Vagina (tissue), 2 donors: ENCODE data around the gene A1CF.

ENCODE experiments used
- POLR2A ChIP-seq, 2 donors: fragments of 450-650 bp; IDR thresholded peaks; one replicate each; pipeline ENCODE4 v1.6.1; 2017; ENCODE audit warnings: antibody characterized with exemption in 2 of 2, mild to moderate bottlenecking in 2 of 2, moderate library complexity in 2 of 2
- POLR2AphosphoS5 ChIP-seq, 2 donors: sonication (generic); formaldehyde crosslinking; IDR thresholded peaks; one replicate each; pipeline ENCODE4 v1.9.0; 2017; ENCODE audit warnings: antibody characterized with exemption in 2 of 2, mild to moderate bottlenecking in 2 of 2, low read depth in 1 of 2; ENCODE audit not compliant: insufficient read depth in 1 of 2

DNA sequence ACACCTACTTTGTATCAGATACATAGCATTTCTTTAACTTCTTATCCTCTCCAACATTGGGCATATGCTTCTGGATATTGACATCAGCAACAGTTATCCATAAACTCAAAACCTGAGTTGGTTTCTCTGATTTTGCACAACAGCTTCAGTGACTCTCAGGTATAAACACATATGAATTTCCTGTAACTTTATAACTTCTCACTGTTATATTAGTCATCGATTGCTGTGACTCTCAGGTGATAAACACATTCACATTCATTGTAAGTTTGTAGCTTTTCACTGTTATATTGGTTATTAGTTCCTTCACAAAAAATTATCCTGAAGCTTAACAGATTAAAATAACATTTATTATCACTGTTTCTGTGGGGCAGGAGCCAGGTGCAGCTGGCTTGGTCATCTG, 88.7 kb downstream of the A1CF start:
- TF ChIP-seq POLR2AphosphoS5 (IDR thresholded peaks at IDR 0.05; ENCODE audit: insufficient read depth in 1 of 2, low read depth in 1 of 2) (no peak), POLR2A (IDR thresholded peaks at IDR 0.05) (no peak)
